ENCODE results near the gene IFT74.

GRCh38 chr9:27090231-27090630 lies 134.0 kb downstream of the IFT74 start:
- TF ChIP-seq CTCF (IDR thresholded peaks at IDR 0.05) (no peak), POLR2AphosphoS5 (IDR thresholded peaks at IDR 0.05; ENCODE audit: low read depth, low read length) (no peak)
